B cell (primary cell): Measurements from ENCODE around the gene TOMM40L.

Source experiments
- CTCF ChIP-seq: fragments of 200-600 bp; IDR thresholded peaks from one replicate; pipeline ENCODE4 v1.8.0; 2022; ENCODE audit warnings: antibody characterized with exemption, mild to moderate bottlenecking
- EZH2 ChIP-seq: IDR thresholded peaks from 2 replicates; pipeline ENCODE4 v1.6.1; 2012; ENCODE audit warnings: borderline replicate concordance, low read depth, mild to moderate bottlenecking, moderate library complexity, low read length; ENCODE audit not compliant: insufficient read depth, poor library complexity, severe bottlenecking

- TF ChIP-seq CTCF (no peak), EZH2 (no peak)
Observed at GRCh38 chr1:161216945-161217712, 8.7 kb upstream of the TOMM40L start.
